NCI-H446 treated with DMSO at 0.1 percent for 48 hours (cell line): ENCODE data around the gene PRKACA.

Experiments
- DNase-seq: peaks from one replicate; lab custom pipeline; 2025; lab: John Stamatoyannopoulos, UW

Gene PRKACA

GRCh38 chr19:14091813-14092462 is 25.6 kb downstream of the PRKACA start:
- DNase-seq, result no peak

GRCh38 chr19:14091081-14091812 is 26.3 kb downstream of the PRKACA start:
- DNase-seq, result peak; percentile 65

- peak; percentile 69 for DNase-seq
These were observed 27.0 kb downstream of the PRKACA start, which contains the start of gene SAMD1 for GRCh38 chr19:14090509-14091080. SAMD1 (minus strand) TSS chr19:14090751.

GRCh38 chr19:14089662-14090508 is 27.7 kb downstream of the PRKACA start:
- no peak for DNase-seq

- DNase-seq, result no peak
These were observed 28.2 kb downstream of the PRKACA start for GRCh38 chr19:14089412-14089661.

- no peak for DNase-seq
These were observed 28.7 kb downstream of the PRKACA start for GRCh38 chr19:14088634-14089411.

- DNase-seq, result no peak
These were observed 31.5 kb downstream of the PRKACA start for GRCh38 chr19:14086098-14086497.

- no peak for DNase-seq
These were observed 32.1 kb downstream of the PRKACA start, which contains the start of gene C19orf67 for GRCh38 chr19:14085309-14085995. C19orf67 (minus strand) TSS chr19:14085783; CDS start chr19:14085627, 156 bp downstream.

GRCh38 chr19:14082675-14082960 is 34.9 kb downstream of the PRKACA start:
- DNase-seq, result no peak

- no peak for DNase-seq
These were observed 35.5 kb downstream of the PRKACA start for GRCh38 chr19:14081797-14082674.

- peak; percentile 99 for DNase-seq
These were observed 36.4 kb downstream of the PRKACA start for GRCh38 chr19:14080887-14081796.

- DNase-seq, result no peak
These were observed 39.2 kb downstream of the PRKACA start for GRCh38 chr19:14078411-14078810.

GRCh38 chr19:14073925-14074838 is 43.4 kb downstream of the PRKACA start:
- no peak for DNase-seq

- peak; percentile 35 for DNase-seq
These were observed 44.2 kb downstream of the PRKACA start for GRCh38 chr19:14073261-14073924.

- no peak for DNase-seq
These were observed 44.9 kb downstream of the PRKACA start, which contains the start of gene MISP3 for GRCh38 chr19:14072535-14073260. MISP3 (plus strand) TSS chr19:14072786; CDS start chr19:14073310, 524 bp downstream.

GRCh38 chr19:14070268-14071050 is 47.1 kb downstream of the PRKACA start:
- DNase-seq, result no peak
